HCT116 (cell line): ENCODE results near the gene LINGO4. TPM values are rescaled to one million over a fixed set of nuclear protein-coding genes. Genes with fewer than 3 reads are reported as not detected.

ENCODE experiments used
- ATAC-seq: fragments of 200-7000 bp; cut with Tn5 transposase; 2 replicates; pipeline ENCODE4 v1.9.1; 2020; ENCODE audit warnings: mild to moderate bottlenecking, moderate library complexity
- BruUV-seq: library from RNA; stranded (reverse); fragments of 400-500 nt; replicated peaks from 2 replicates; lab custom pipeline; 2021; lab: Mats Ljungman, UMichigan
- CTCF ChIA-PET: fragments of 300-600 bp; sonication (Branson Sonifier 250); formaldehyde crosslinking; loops from one replicate; lab custom pipeline; 2021; ENCODE audit warnings: antibody characterized with exemption; lab: Charles Lee
- POLR2A ChIA-PET: fragments of 300-600, 350-600 bp; sonication (Branson Sonifier 250); formaldehyde crosslinking; loops from one replicate; lab custom pipeline; 2021; ENCODE audit warnings: antibody characterized with exemption; lab: Charles Lee
- RAD21 ChIA-PET, 2 experiments: fragments of 300-600 bp; sonication (Branson Sonifier 250); formaldehyde crosslinking; loops; one replicate each; lab custom pipeline; 2023; ENCODE audit warnings: low total read pairs in 2 of 2; ENCODE audit not compliant: uncharacterized antibody in 2 of 2, unreplicated experiment in 2 of 2, low non-redundant PET in 1 of 2; lab: Charles Lee
- DNase-seq: peaks from one replicate; pipeline ENCODE4 v3.0.0-alpha.2; 2010; ENCODE audit warnings: low read depth, low spot score
- H2AFZ ChIP-seq: fragments of 200-600 bp; shearing (Covaris generic), sonication (generic); 2 replicates; pipeline ENCODE4 v1.6.1; 2017; ENCODE audit warnings: low read depth, mixed run types, mixed read lengths, antibody characterized with exemption, low read length; ENCODE audit not compliant: poor library complexity, severe bottlenecking
- H3K27ac ChIP-seq: 2 replicates; pipeline ENCODE4 v1.5.1; 2012; ENCODE audit warnings: low read depth, low read length
- H3K27me3 ChIP-seq: fragments of 200-600 bp; sonication (generic); 2 replicates; pipeline ENCODE4 v1.6.1; 2016; ENCODE audit warnings: mixed run types, low read length, mixed read lengths; ENCODE audit not compliant: insufficient read depth
- H3K36me3 ChIP-seq, 2 experiments: fragments of 200-500 bp in 1 of 2; fragments of 200-600 bp in 1 of 2; sonication (Bioruptor generic) in 1 of 2; sonication (generic) in 1 of 2; 2 replicates each; pipeline versions ENCODE4 v1.5.1 to v1.6.1; 2014 to 2016; ENCODE audit warnings: low read length in 2 of 2, inconsistent platforms in 1 of 2, mixed read lengths in 1 of 2, mixed run types in 1 of 2; ENCODE audit not compliant: insufficient read depth in 2 of 2, control insufficient read depth in 1 of 2
- H3K4me1 ChIP-seq, 2 experiments: fragments of 200-600 bp in 1 of 2; sonication (generic) in 1 of 2; 2 replicates each; pipeline versions ENCODE4 v1.5.1 to v1.6.1; 2012 to 2017; ENCODE audit warnings: low read length in 2 of 2, inconsistent platforms in 1 of 2, mild to moderate bottlenecking in 1 of 2, mixed read lengths in 1 of 2, mixed run types in 1 of 2, moderate library complexity in 1 of 2; ENCODE audit not compliant: insufficient read depth in 2 of 2, control insufficient read depth in 1 of 2
- H3K4me2 ChIP-seq: fragments of 200-600 bp; sonication (generic); 2 replicates; pipeline ENCODE4 v1.6.1; 2017; ENCODE audit warnings: mixed run types, low read length, mixed read lengths
- H3K4me3 ChIP-seq, 2 experiments: fragments of 200-600 bp in 1 of 2; sonication (generic) in 1 of 2; replicated peaks in 1 of 2; 2 replicates each; pipeline ENCODE4 v1.5.1; 2011 to 2016; ENCODE audit warnings: low read length in 2 of 2, control low read depth in 1 of 2, low read depth in 1 of 2, mild to moderate bottlenecking in 1 of 2, mixed read lengths in 1 of 2, mixed run types in 1 of 2
- H3K79me2 ChIP-seq: fragments of 200-600 bp; sonication (generic); 2 replicates; pipeline ENCODE4 v1.6.1; 2017; ENCODE audit warnings: mild to moderate bottlenecking, mixed run types, low read length, moderate library complexity, mixed read lengths; ENCODE audit not compliant: insufficient read depth
- H3K9ac ChIP-seq: fragments of 200-600 bp; sonication (generic); 2 replicates; pipeline ENCODE4 v1.6.1; 2016; ENCODE audit warnings: low read length, mixed read lengths
- H3K9me2 ChIP-seq: fragments of 200-600 bp; sonication (generic), shearing (Covaris generic); 2 replicates; pipeline ENCODE4 v1.6.1; 2017; ENCODE audit warnings: mixed run types, mild to moderate bottlenecking, moderate library complexity; ENCODE audit not compliant: insufficient read depth
- H3K9me3 ChIP-seq, 2 experiments: fragments of 200-500 bp in 1 of 2; fragments of 200-600 bp in 1 of 2; sonication (Bioruptor generic) in 1 of 2; sonication (generic) in 1 of 2; 2 replicates each; pipeline ENCODE4 v1.6.1; 2014 to 2017; ENCODE audit warnings: low read length in 2 of 2, mixed read lengths in 2 of 2, inconsistent platforms in 1 of 2, low read depth in 1 of 2, mild to moderate bottlenecking in 1 of 2, mixed run types in 1 of 2, moderate library complexity in 1 of 2; ENCODE audit not compliant: control insufficient read depth in 1 of 2, insufficient read depth in 1 of 2
- H4K20me1 ChIP-seq: fragments of 200-600 bp; sonication (generic), shearing (Covaris generic); 2 replicates; pipeline ENCODE4 v1.6.1; 2017; ENCODE audit warnings: mixed run types, mild to moderate bottlenecking, moderate library complexity; ENCODE audit not compliant: insufficient read depth
- ATF3 ChIP-seq: IDR thresholded peaks from 2 replicates; pipeline ENCODE4 v1.6.1; 2012
- EGR1 ChIP-seq: IDR thresholded peaks from 2 replicates; pipeline ENCODE4 v1.6.1; 2012; ENCODE audit warnings: low read depth
- EZH2 ChIP-seq: fragments of 200-600 bp; sonication (generic); IDR thresholded peaks from 2 replicates; pipeline ENCODE4 v1.6.1; 2017; ENCODE audit warnings: antibody characterized with exemption, mixed run types
- JUND ChIP-seq: IDR thresholded peaks from 2 replicates; pipeline ENCODE4 v1.6.1; 2012
- MAX ChIP-seq: IDR thresholded peaks from 2 replicates; pipeline ENCODE4 v1.6.1; 2012
- SP1 ChIP-seq: IDR thresholded peaks from 2 replicates; pipeline ENCODE4 v1.6.1; 2012; ENCODE audit warnings: low read depth
- intact Hi-C: fragments of 100-400 bp; cut with micrococcal nuclease; formaldehyde crosslinking; loops from 2 replicates; pipeline ENCODE4 v1.10.0; 2022
- total RNA-seq: library from RNA; stranded (reverse); gene quantifications from one replicate; pipeline ENCODE4 v1.2.1, GENCODE V29; 2021; ENCODE audit not compliant: unreplicated experiment
- TF ChIP-seq, protein P1 (sequence below): IDR thresholded peaks from 2 replicates; pipeline ENCODE4 v1.6.1; 2011; ENCODE audit warnings: mild to moderate bottlenecking, low read length, moderate library complexity; ENCODE audit not compliant: insufficient replicate concordance; ENCODE audit errors: extremely low read depth

The LINGO4 gene
- total RNA-seq, 1 experiment from 2014 or later = not detected

DNA sequence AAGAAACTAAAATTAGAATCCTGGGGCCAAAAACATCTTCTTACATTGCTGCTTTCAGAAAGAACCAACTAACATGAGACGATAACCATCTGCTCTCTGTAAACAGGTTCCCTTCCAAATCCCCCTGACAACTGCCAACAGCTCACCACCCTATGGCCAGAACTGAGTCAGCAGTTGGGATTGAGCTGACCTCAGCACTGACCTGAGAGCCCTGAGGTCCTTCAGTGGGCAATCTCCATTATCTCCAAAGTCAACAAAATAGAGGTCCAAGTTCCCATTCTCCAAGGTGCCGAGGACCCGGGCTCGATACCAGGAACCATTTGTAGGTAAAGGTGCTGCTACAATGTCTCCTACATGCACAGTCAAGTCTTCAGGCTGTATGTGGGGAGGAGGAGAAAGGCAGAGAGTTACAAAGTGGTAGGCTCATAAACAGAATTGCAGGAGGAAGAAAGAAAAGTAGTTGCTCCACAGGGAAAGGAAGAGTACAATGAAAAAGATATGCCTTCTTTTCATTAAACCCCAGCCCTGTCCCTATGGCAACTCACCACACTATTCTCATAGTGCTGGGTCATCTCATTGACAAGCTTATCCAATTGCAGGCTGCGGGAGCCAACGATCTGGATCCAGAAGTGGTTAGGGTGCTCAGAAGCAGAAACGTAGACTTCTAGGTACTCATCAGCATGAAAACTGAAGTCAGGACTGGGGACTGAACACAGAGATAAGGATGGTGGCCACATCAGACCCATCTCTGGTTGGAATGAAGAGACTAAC, 29.1 kb downstream of the LINGO4 start:
- Histone ChIP-seq H3K9me2 (no peaks in the 10 kb centered on the region), H3K36me3 (peaks cover 0 to 3% of the 10 kb centered on the region in 2 experiments; a peak in 1 of 4 replicates), H3K27me3 (no peaks in the 10 kb centered on the region), H3K4me3 (no peak overlapping the region), H3K79me2 (no peaks in the 10 kb centered on the region), H4K20me1 (no peaks in the 10 kb centered on the region), H3K4me1 (peaks cover 0 to 5% of the 10 kb centered on the region in 2 experiments; a peak in 1 of 4 replicates), H3K9ac (no peak overlapping the region), H3K27ac (no peak overlapping the region), H2AFZ (no peak overlapping the region), H3K4me2 (no peak overlapping the region), H3K9me3 (no peaks in the 10 kb centered on the region)
- no TSS peak for BruUV-seq
- intact Hi-C loops = no loop called here
- TF ChIP-seq, protein P1, sequence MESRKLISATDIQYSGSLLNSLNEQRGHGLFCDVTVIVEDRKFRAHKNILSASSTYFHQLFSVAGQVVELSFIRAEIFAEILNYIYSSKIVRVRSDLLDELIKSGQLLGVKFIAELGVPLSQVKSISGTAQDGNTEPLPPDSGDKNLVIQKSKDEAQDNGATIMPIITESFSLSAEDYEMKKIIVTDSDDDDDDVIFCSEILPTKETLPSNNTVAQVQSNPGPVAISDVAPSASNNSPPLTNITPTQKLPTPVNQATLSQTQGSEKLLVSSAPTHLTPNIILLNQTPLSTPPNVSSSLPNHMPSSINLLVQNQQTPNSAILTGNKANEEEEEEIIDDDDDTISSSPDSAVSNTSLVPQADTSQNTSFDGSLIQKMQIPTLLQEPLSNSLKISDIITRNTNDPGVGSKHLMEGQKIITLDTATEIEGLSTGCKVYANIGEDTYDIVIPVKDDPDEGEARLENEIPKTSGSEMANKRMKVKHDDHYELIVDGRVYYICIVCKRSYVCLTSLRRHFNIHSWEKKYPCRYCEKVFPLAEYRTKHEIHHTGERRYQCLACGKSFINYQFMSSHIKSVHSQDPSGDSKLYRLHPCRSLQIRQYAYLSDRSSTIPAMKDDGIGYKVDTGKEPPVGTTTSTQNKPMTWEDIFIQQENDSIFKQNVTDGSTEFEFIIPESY = no peak
- TF ChIP-seq EGR1 = no peak
- TF ChIP-seq ATF3 = no peak
- no peak for TF ChIP-seq MAX
- no peak for TF ChIP-seq EZH2
- no peak for TF ChIP-seq JUND
- no peak for TF ChIP-seq SP1
- ChIA-PET CTCF (no interaction called here), POLR2A (no interaction called here), RAD21 (no interaction called here)
- DNase-seq (no peak), ATAC-seq (no peak)
